ENCODE data around the gene TRPV6.

The TRPV6 gene

DNA sequence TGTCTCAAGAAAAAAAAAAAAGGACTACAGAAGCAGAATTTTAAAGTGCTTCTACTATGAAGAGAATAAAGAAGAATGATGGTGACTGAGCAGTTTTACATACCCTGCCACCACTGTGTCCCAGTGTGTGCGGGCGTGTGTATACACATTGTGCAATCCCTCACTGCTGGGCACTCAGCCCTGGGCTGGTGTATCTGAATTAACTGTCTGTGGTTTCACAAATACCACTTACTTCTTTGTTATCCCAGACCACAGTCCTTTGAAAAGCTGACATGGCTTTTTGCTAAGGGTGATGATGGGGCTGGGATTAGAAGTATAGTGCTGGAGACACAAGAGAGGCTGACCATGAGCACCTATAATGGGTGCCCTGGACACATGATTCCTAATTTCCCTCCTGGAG, 21.1 kb upstream of the TRPV6 start:
- DNase-seq = no peak

DNA sequence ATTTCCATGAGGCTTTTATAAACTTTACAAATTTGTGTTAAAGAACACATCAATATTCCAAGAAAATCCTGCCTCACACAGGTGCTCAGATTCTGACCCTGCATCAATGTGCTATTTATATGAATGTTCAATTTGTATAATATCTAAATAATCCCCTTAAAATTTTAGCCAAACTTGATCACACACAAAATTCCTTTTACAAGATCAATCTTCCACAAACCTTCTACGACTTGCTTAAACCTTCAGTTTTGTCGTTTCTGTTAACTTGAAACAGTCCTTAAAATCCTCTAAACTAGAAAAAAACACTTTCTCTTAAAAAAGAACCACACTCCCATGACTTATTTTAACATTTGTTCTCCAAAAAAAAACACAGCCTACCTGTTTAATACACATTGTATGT, 20.2 kb upstream of the TRPV6 start:
- DNase-seq = no peak

DNA sequence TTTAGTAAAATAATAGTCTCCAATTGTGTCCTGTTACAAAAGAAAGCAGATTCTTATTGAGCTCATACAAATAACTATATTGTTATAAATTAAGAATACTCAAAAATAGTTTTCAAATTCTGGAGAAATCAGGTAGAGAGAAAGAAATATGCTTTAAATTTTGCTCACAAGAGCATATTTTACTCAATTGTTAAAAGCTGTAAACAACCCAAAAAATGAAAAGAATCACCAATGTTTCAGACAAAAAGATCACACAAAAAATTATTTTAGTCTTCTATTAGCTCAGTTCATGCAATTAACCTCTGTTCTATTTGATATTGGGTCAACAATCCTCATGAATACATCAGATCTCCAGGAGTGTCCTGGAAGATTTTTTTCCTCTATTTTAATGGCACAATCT, 18.6 kb upstream of the TRPV6 start:
- DNase-seq = no peak

DNA sequence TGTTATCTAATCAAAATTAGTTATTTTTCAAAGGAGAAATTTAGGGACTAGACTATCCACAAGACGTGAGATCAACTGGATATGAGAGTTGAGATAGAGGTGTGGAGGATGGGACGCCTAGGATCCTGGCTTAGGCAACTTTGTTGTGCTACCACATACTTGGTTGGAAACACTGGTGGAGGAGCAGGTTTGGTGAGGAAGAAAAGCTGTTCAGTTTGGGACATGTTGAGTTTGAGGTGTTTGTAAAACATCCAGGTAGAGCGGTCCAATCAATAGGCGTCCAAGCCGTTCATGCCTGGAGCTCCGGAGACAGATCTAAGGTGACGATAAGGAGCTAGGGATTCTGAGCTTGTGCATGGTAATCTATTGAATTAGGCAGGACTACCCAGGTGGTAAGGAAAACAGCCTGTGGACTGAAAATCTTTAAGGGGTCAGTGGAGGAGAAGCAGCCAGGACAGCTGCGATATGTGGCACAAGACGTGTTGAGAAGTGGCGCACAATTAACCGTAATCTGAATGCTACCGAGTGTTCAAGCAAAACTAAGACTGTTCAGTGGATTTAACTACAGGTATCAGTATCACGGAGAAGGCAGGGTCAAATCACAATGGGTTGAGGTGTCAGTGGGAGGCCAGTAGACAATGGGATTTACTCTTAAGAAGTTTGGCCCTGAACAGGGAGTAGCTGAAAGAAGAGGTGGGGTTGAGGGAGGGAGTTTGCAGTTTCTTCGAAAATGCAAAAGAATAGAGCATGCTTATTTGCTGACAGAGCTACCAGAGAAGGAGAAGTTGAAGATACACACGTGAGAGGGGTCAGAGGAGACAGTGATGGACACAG, 16.1 kb upstream of the TRPV6 start:
- no peak for DNase-seq

DNA sequence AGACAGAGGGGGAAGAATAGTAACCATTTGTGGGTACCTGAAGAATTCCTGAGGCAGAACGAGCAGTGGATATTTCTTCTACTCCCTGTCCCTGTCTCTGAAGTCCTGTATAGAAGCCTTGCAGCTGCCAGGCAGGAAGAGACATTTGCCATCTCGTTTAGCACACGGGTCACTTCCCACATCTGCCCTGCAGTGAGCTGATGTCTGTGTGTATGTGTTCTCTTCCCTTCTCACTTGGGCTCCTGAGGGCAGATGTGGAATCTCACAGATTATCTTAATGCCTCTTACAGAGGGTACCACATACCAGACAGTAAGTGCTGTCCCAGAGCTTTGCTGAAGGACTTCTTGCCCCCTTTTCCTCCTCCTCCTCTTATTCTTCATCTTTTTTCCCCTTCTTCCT, 14.1 kb upstream of the TRPV6 start:
- no peak for DNase-seq

DNA sequence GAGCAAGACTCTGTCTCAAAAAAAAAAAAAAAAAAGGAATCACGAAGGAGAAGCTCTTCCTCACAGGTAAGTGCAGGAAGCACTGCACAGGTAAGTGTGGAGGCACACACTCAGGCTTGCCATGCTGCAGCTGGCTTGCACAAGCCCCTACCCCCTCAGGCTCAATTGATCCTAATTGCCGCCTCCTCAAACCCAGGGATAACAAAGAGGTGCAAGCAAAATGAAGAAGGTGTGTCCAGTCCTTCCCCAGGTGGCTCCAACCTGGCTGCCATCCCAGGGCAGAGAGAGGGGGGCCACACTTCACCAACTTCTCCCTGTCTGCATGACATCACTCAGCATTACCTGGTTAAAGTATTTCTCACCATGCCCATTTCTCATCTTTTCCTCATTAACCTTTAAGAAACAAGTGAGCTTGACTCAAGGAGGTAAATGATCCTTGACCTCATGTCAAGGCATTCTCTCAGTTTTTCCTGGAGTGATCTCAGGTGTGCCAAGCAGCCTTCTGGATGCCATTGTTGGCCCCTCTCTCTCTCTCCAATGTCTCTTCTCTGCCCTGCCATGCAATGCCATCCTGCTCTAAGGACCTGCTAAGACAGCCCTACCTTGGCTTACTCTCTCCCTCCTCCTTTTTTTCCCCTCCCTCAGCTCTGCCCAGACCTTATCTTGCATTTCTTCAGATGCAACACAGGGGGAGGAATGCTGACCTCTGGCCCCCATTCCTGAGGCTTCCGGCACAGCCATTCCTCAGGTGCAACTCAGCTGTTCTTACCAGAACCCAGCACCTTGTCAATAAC, 13.0 kb upstream of the TRPV6 start:
- DNase-seq = no peak

DNA sequence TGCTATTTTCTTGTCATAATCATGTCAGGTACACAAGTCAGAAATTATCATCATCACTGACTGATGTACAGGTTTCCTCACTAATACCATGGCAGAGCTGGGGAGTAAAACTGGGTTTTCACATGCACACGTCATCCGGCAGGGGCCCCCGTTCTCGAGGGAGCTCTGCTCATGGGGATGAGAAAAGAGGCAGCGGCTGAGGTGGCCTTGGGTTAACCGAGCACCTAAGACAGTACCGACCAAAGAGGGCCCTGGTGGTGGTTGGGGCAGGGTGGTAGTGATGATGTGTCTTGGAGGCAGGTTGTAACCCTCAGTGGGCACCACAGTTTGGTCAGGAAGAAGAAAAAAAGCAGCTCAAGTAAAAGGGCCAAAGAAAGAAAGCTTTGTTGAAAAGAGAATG, 12.1 kb upstream of the TRPV6 start:
- DNase-seq = no peak

DNA sequence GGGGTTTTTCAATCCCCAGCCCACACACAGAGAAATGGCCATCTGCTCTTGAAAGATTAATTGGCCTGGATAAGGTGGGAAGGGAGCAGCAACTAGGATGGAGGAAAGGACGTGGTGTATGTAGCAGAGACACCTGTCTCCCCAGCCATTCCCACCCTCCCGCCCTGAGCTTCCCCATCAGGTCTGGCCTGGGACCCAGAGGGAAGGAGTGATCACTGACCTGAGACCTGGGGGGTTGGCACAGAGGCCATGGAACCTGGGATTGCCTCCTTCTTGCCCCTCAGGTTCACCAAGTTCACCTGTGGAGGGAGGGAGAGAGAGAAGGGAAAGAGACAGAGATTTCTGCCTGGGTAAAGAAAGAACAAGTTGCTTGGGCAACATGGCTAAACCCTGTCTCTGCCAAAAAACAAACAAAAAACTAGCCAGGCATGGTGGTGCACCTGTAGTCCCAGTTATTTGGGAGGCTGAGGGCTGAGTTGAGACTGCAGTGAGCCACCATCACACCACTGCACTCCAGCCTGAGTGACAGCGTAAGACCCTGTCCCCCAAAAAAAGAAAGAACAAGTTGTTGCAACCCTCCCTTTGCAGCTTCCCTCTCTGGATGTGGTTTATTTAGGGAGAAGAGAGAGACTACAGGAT, 11.3 kb upstream of the TRPV6 start:
- no peak for DNase-seq

DNA sequence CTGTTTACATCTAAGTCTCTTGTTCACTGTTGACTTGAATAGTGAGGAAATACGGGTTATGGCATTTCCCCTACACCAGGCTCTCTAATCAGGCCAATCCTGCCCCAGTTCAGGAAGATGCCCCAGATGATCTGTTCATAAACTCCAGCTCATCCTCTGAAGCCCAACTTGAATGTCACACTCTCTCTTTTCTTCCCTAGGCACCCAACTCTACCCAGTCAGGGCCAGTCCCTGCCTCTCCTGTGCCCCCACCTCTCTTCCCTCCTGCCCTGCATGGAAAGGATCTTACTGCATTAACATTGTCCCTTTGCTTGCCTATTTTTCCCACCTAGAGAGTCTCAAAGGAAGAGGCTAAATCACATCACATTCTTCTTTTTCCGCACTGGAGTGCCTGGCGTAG, 10.6 kb upstream of the TRPV6 start:
- DNase-seq = no peak

DNA sequence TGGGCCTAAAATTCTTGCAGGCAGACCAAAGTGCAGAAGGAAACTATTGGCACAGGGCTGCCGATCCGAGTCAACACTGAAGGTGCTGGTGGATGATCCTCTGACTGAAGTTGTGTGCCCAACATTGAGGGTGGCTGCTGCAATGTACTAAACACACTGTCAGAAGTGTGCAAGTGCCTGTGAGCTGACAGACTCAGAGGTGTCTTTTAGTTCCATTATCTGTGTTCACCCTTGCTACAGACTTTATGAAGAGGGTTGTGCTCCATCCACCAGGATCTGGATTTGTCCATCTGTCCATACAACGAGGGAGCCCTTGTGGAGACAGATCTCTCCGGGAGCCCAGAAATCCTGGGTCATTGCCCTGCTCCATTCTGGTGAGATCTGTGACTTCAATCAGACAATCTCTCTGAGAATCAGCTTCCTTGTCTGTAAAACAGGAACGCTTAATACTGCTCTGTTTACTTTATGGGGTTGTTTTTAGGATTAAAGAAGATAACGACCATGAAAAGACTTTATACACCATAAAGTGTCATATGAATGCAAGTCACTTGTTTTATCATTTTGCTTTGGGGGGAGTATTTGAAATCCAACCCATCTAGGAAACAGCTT, 9.5 kb upstream of the TRPV6 start:
- DNase-seq = no peak

DNA sequence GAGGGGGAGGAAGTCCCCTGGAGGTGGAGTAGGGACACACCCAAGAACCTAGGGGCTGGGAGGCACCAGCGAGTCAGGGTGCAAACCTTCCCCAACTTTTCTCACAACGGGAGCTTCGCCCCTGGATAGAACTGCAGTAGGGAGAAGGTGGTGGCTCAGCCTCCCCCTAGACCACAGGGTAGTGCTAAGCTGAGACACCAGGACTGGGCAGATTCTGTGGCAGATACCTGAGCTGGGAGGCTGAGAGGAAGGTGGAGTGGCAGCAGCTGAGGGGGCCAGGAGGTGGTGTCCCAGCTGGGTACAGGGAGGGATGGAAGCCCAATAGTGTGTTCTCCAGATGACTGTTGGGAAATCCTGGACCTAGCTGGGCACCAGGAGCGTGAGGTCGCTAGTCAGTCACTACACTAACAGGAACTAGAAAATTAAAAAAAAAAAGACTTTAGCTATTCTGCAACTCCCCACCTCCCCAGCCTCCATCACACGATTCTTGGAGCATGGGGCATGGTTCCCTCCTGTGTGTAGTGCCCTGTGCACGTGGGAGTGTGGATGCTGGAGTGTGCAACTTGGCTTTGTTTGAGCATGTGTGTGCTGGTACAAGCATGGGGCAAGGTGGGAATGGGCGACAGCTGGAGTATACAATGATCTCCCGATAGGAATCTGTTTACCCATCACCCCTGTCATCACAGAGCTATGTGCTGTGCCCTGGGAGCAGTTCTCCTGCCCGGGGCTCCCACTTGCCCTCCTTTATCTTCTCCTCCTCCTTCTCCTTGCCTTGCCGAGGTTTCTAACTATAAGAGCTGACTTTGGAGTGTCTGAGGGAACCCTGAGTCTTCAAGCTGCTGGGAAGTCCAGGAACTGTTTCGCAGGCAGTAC, 8.8 kb upstream of the TRPV6 start:
- no peak for DNase-seq

DNA sequence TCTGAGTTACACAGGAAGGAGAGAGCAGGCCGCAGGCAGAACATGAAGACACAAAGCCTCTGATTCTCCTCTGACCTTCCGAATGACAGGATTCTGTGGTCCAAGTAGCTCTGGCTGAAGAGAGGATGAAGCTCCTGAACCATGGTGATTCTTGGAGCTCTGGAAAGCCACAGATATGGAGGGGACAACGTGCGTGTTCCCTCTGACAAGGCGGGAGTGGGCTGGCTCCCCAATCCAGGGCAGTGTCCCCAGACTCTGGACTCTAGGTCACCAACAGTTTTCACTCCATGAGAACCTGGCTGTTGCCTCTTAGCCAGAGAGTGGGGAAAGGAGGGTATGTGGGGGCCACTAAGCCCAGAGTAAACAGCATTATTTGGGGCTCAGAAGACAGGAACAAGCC, 7.4 kb upstream of the TRPV6 start:
- no peak for DNase-seq

DNA sequence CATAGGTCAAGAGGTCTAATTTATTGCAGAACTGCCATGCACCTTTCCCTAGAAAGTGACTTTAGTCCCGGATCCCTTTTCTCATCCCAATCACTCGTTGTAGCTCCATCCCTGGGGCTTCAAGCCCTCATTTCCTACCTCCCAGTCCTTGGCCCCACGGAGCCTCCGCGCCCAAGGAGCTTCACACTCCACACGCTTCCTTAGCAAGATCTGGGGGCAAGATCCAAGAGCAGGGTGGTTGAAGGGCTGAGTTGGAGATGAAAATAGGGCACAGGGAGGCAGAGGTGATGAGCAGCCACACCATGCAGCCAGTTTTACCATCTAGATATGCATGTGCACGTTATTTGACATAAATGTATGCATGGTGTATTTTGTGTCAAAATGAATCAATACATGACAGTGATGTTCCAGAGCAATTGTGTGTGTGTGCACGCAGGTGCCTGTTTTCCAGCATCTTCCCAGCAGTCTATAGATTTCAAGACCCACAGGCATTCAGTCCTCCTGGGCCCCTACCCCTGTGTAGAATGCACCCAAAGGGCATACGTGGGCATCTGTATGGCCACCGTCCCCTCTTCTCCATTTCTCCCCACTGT, 6.0 kb upstream of the TRPV6 start:
- DNase-seq = no peak

DNA sequence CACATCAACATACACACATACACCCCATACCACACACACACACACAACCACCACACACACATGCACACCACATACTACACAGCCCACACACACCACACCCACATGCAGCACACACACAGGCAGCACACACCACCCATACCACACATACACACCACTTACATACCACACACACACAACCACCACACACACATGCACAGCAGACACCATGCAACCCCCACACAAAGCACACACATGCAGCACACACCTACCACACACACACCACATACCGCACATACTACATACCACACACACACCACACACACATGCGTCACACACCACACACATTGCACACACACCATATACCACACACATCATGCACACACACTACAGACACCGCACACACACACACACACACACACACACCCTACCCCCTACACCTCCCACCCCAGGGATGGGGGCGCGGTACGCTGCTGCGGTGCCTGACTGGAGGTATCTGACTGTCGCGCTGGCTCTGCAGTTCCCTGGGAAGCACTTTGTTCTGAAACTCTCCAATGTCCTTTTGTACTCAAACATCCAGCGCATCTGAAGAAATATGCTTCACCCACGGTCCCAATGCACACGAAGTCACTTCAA, 5.4 kb upstream of the TRPV6 start:
- DNase-seq = no peak

DNA sequence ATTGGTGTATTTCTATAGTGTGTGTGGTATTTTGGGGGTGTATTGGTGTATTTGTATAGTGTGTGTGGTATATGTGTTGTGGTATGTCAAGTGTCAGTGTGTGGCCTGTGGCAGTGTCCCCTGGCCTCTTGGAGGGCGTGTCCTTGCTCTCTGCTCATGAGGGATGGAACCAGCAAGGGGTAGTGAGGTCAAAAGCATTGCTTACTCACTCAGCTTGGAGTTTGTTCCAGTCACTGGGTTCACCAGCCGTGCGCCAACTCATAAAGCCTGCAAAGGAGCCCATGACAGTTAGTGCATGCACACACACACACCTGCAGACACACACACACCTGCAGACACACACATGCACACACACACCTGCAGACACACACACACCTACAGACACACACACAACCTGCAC, 4.3 kb upstream of the TRPV6 start:
- DNase-seq = no peak

DNA sequence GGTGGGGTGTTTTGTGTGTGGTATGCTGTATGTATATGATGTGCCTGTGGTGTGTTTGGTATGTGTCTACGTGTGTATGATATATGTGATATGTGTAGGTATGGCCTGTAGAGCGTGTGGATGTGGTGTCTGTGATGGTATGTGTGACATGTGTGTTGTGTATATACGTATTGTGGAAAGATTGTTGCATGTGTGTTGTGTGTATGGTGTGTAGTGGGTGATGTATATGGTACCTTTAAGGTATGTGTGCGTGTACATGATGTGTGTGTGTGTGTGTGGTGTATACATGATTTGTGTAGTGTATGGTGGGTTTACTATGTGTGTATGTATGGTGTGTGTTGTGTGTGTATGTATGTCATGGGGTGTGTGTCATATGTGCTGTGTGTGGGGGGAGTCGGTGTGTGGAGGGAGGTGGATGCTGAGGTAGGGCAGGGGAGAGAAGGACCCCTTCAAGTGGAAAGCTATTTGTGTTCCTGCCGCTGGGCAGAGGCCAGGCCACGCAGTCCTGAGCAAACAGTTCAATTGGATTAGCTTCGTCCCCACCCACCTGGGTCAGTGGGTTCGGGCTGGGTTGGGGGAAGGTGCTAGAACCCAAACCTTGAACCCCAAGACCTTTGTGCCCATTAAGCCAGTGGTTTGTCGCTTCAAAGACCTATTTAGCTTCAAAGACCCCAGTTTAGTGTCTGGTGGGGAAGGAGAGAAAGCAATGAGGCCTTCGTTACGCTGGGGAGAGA, 1.9 kb upstream of the TRPV6 start:
- DNase-seq = no peak

DNA sequence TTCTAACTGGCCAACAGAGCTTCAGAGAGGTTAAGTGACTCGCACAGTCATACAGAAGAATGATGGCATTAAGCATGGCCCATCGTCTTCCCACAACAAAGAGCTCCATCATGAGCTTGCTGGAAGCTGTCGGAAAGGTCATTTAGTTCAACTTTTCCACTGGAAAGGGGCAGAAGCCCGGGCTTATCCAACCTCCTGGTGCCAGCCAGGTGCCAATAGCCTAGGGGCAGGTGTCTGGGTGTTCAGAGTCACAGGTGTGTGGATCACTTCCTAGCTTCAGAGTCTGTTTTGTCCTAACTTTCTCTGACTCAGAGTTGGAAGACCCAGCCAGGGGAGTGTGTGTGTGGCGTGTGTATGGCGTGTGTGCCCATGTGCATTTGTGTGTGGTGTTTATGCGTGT, 1.3 kb upstream of the TRPV6 start:
- DNase-seq = no peak

DNA sequence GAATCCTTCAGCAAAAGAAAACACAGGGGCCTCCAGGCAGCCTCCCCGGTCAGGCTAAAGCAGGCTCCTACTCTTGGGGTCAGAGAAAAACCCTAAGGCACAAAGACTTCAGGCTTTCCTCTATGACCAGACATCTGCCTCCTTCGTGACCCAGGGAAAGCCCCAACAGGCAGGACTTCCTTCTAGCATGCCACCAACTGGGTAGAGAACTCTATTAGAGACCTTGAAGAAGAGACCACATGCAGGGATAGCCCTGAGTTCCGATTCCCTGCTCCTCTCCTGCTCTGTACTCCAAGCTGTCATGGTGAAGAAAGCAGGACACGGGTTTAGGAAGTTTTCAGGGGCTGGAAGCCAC, 1.3 kb downstream of the TRPV6 start:
- no peak for DNase-seq

DNA sequence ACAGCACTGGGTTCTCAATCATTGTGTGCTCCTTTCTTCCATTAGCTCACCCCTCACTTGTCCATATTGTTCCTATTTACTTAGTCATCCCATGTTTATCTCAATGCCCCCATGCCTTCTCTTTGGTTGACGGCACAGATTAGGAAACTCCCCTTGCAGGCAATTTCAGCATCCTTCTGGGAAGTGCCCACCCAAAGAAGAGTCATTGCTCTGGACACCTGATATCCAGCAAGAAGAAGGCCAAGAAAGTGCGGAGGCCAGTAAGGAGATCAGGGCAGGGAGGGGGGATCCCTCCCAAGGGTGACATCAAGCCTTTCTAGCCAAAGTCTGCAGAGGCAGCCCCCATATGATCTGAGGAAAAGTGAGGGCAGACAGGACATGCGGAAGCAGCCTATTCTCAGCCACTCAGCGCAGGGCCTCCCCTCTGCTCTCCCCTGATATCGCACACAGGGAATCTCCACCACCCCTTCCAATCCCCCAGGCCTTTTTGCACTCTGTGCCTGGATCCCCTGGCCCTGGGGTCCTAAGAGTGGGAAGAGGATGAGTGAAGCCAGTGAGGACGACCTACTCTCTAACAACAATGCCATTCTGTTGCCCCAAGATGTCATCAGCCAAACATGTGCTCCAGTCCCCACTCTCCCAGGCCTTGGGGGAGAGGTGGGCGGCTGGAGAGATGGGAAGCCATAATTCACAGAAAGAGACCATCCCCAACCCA, 1.8 kb downstream of the TRPV6 start:
- DNase-seq = no peak

DNA sequence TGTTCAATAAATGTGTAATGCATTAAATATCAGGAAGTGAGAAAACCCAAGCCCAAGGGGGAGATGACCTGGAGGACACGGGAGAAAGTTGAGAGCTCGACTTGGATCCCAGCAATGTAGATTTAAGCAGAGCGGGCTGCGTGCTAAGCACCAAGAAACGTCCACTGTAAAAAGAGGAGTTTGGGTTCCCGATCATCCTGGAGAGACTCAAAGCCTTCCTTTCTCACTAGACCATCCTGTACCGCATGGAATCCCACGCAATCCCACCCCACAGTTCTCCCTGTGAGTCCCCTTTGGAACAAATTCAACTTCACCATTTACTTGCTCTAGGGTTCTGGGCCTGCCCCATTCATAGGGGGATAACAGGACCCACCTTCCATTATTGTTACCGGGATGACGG, 2.4 kb downstream of the TRPV6 start:
- no peak for DNase-seq

DNA sequence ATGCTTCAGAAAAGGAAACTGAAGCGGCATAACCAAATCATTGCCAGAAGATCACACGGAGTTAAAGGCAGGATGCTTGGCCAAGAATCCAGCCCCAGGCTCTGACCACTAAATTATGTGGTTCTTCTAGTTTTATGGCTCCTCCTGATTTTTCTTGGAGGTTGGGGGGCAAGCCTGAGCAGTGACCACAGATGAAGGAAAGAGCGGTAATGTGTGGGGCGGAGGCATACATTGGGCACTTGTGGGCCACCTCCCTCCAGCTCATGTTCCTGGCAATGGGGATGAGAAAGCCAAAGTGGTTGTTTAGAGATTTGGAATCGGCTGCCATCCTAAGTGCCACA, 3.2 kb downstream of the TRPV6 start:
- DNase-seq = no peak
